ENCODE results near the gene EPB42. TPM values are rescaled to one million over a fixed set of nuclear protein-coding genes. Genes with fewer than 3 reads are reported as not detected.
"Not testable (repeated sequence)": the region's sequence is repeated elsewhere in the genome, so short reads cannot be mapped to it uniquely, and the experiment has no call there.

EPB42 gene
- total and polyA plus RNA-seq, 8 donors = 1.1 to 5.3 (median 3.5) TPM; not detected in 2

DNA sequence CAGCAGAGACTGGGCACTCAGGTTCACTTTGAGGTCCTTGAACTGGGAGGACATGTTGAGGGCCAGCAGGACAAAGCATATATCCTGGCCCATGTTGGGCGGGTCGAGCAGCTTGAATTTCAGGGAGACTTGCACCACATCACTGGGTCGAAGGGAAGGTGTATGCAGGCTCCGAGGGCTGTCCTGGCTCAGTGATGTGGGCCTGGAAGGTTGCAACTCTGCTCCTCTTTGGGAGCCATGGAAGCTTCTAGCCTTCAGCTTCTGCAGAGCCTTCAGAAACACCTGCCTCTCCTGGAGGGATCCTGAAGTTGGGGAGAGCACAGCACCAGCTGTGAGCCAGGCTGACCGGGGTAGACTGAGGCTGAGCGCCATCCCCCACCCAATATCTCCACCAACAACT, 14.7 kb upstream of the EPB42 start:
- intact Hi-C loops (cut with DNase I) = no loop called here
- H3K4me1 ChIP-seq = no peaks in the 10 kb centered on the region
- H3K9me3 ChIP-seq = no peaks in the 10 kb centered on the region
- no peak for ATAC-seq
- DNase-seq = no peak
- H3K4me3 ChIP-seq = no peak overlapping the region
- TF ChIP-seq, protein P1, sequence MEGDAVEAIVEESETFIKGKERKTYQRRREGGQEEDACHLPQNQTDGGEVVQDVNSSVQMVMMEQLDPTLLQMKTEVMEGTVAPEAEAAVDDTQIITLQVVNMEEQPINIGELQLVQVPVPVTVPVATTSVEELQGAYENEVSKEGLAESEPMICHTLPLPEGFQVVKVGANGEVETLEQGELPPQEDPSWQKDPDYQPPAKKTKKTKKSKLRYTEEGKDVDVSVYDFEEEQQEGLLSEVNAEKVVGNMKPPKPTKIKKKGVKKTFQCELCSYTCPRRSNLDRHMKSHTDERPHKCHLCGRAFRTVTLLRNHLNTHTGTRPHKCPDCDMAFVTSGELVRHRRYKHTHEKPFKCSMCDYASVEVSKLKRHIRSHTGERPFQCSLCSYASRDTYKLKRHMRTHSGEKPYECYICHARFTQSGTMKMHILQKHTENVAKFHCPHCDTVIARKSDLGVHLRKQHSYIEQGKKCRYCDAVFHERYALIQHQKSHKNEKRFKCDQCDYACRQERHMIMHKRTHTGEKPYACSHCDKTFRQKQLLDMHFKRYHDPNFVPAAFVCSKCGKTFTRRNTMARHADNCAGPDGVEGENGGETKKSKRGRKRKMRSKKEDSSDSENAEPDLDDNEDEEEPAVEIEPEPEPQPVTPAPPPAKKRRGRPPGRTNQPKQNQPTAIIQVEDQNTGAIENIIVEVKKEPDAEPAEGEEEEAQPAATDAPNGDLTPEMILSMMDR (IDR thresholded peaks at IDR 0.05) = no peak
- H3K36me3 ChIP-seq = no peaks in the 10 kb centered on the region
- H3K27me3 ChIP-seq = peaks cover 0 to 12% of the 10 kb centered on the region in 2 donors
- H3K27ac ChIP-seq = no peak overlapping the region

DNA sequence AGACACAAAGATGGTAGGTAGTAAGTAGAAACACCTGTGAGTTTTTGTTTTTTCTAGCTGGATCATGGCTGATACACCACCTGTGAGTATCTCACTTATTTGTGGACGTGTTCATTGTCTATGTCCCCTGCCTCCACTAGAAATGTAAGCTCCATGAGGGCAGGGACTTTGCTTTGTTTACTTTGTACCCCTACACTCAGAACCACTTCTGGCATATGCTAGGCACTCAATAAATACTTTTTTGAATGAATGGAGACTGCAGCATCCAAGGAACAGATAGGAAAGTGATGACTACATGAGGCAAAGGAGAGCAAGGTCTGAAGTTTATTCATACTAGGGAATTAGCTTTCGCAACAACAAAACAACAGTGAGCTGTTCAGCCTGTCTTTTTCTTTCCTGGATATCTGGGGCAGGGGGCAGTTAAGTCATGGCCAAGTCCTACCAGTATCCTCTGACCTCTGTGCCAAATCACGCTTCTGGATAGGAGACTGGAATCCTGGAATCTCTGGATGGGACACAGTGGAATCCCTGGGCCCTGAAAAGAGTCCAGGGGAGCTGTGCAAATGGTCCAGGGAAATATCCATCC, 11.6 kb upstream of the EPB42 start:
- DNase-seq = no peak
- intact Hi-C loops (cut with DNase I) = no loop called here
- H3K36me3 ChIP-seq = no peaks in the 10 kb centered on the region
- no peak overlapping the region for H3K27ac ChIP-seq
- H3K9me3 ChIP-seq = no peaks in the 10 kb centered on the region
- TF ChIP-seq, protein P1 (IDR thresholded peaks at IDR 0.05) = no peak
- no peak overlapping the region for H3K4me3 ChIP-seq
- no peaks in the 10 kb centered on the region for H3K27me3 ChIP-seq
- ATAC-seq = no peak
- no peaks in the 10 kb centered on the region for H3K4me1 ChIP-seq

DNA sequence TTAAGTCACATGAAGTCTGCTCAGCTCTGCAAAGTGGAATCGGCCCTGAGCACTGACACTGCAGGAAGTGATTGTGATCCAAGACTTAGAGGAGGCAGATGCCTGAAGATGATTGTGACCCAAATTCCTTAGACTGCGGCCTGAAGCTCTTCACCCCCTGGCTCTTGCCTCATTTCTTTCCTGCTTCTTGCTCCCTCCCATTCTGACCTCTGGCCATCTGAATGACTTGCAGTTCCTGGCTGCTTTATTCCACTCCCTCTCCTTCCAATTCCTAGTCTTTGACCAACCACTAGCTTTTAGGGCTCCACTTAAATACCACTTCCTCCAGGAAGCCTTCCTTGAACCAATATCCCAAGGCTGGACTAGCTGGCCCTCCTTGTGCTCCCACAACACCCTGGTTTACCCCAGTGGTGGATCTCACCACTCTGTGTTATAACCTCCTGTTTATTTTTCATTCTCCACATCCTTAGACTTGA, 9.9 kb upstream of the EPB42 start:
- H3K4me3 ChIP-seq = no peak overlapping the region
- no peak overlapping the region for H3K27ac ChIP-seq
- no peaks in the 10 kb centered on the region for H3K36me3 ChIP-seq
- H3K4me1 ChIP-seq = no peaks in the 10 kb centered on the region
- DNase-seq = no peak
- intact Hi-C loops (cut with DNase I) = no loop called here
- H3K9me3 ChIP-seq = no peaks in the 10 kb centered on the region
- TF ChIP-seq, protein P1 (IDR thresholded peaks at IDR 0.05) = no peak
- ATAC-seq = no peak
- H3K27me3 ChIP-seq = no peaks in the 10 kb centered on the region

DNA sequence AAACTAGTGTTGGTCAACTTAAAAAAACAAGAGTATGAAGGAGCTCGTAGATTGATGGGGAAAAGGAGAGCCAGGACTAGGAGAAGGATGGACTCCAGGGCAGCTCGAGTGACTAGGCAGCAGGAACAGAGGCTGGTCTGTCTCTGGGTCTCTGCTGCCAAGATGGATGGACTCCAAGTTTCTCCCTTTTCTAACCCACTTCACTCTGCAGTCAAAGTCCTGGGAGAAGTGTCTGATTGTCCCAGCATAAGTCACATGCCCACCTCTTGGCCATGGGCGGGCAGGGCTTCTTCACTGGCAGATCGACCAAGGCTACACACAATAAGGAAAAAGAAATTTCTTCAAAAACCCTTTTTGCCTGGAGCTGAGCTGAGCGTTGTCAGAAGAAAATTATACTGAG, 9.2 kb upstream of the EPB42 start:
- Histone ChIP-seq H3K4me3 (no peak overlapping the region), H3K9me3 (no peaks in the 10 kb centered on the region), H3K4me1 (no peaks in the 10 kb centered on the region), H3K27ac (no peak overlapping the region), H3K27me3 (no peaks in the 10 kb centered on the region), H3K36me3 (no peaks in the 10 kb centered on the region)
- TF ChIP-seq, protein P1 (IDR thresholded peaks at IDR 0.05) = no peak
- DNase-seq (no peak), ATAC-seq (no peak)
- intact Hi-C loops (cut with DNase I) = loop anchor here in 1 of 2 donors (10.0 kb wide), 1 partner anchor 45 kb away; no protein-coding TSS in a partner anchor

DNA sequence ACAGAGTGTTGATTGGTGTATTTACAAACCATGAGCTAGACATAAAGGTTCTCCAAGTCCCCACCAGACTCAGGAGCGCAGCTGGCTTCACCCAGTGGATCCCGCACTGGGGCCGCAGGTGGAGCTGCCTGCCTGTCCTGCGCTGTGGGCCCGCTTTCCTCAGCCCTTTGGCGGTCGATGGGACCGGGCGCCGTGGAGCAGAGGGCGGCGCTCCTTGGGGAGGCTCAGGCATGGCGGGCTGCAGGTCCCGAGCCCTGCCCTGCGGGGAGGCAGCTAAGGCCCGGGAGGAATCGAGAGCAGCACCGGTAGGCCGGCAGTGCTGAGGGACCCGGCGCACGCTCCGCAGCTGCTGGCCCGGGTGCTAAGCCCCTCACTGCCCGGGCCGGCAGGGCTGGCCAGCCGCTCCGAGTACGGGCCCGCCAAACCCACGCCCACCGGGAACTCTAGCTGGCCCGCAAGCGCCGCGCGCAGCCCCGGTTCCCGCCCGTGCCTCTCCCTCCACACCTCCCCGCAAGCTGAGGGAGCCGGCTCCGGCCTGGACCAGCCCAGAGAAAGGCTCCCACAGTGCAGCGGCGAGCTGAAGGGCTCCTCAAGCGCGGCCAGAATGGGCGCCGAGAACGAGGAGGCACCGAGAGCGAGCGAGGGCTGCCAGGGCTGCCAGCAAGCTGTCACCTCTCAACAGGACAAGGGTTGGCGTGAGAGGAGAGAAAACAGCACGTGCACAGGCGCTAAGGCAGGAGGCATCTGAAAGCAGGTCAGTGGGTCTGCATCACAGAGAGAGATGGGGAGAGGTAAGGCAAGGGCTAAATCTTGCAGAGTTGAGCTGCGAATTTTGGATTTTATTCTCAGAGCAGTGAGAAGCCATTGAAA, 5.9 kb upstream of the EPB42 start:
- ATAC-seq = no peak
- H3K9me3 ChIP-seq = no peaks in the 10 kb centered on the region
- no peak overlapping the region for H3K27ac ChIP-seq
- no peaks in the 10 kb centered on the region for H3K27me3 ChIP-seq
- H3K36me3 ChIP-seq = no peaks in the 10 kb centered on the region
- no peaks in the 10 kb centered on the region for H3K4me1 ChIP-seq
- no peak for DNase-seq
- TF ChIP-seq, protein P1 (IDR thresholded peaks at IDR 0.05) = no peak
- H3K4me3 ChIP-seq = no peak overlapping the region
- intact Hi-C loops (cut with DNase I) = loop anchor here in 1 of 2 donors (10.0 kb wide), 1 partner anchor 48 kb away; no protein-coding TSS in a partner anchor

DNA sequence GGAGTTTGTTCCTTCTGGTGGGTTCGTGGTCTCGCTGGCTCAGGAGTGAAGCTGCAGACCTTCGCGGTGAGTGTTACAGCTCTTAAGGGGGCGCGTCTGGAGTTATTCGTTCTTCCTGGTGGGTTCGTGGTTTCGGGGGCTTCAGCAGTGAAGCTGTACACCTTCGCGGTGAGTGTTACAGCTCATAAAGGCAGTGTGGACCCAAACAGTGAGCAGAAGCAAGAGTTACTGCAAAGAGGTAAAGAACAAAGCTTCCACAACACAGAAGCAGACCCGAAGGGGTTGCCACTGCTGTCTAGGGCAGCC, 5.1 kb upstream of the EPB42 start:
- intact Hi-C loops (cut with DNase I) = loop anchor here in 1 of 2 donors (10.0 kb wide), 1 partner anchor 49 kb away; no protein-coding TSS in a partner anchor
- not testable (repeated sequence) for H3K36me3 ChIP-seq, ATAC-seq, H3K9me3 ChIP-seq, H3K27me3 ChIP-seq, H3K4me1 ChIP-seq, H3K27ac ChIP-seq, DNase-seq, H3K4me3 ChIP-seq

Measured in left lung (tissue), 10 donors.